Epithelial cell of proximal tubule (primary cell): ENCODE results near the gene JMJD1C. TPM values are rescaled to one million over a fixed set of nuclear protein-coding genes. Genes with fewer than 3 reads are reported as not detected.
A peak's percentile ranks its signal among the peaks of the same experiment; 100 is the strongest.

Experiments used
- DNase-seq: peaks from one replicate; pipeline ENCODE4 v3.0.0-alpha.2; 2011; ENCODE audit warnings: low read depth
- H3K4me3 ChIP-seq: 2 replicates; pipeline ENCODE4 v1.5.1; 2011; ENCODE audit warnings: low read depth, mild to moderate bottlenecking, low read length
- total RNA-seq: library from RNA; depleted of rRNA; stranded (reverse); fragments of >200 nt; gene quantifications from 2 replicates; pipeline ENCODE4 v1.2.3, GENCODE V29; 2015
- TF ChIP-seq, protein P1 (sequence below): conservative IDR thresholded peaks from 2 replicates; pipeline ENCODE4 v1.5.1; 2012; ENCODE audit warnings: low read depth, mild to moderate bottlenecking, low read length

JMJD1C gene
- total RNA-seq, 1 donor from 2014 or later: 56.6 TPM

DNA sequence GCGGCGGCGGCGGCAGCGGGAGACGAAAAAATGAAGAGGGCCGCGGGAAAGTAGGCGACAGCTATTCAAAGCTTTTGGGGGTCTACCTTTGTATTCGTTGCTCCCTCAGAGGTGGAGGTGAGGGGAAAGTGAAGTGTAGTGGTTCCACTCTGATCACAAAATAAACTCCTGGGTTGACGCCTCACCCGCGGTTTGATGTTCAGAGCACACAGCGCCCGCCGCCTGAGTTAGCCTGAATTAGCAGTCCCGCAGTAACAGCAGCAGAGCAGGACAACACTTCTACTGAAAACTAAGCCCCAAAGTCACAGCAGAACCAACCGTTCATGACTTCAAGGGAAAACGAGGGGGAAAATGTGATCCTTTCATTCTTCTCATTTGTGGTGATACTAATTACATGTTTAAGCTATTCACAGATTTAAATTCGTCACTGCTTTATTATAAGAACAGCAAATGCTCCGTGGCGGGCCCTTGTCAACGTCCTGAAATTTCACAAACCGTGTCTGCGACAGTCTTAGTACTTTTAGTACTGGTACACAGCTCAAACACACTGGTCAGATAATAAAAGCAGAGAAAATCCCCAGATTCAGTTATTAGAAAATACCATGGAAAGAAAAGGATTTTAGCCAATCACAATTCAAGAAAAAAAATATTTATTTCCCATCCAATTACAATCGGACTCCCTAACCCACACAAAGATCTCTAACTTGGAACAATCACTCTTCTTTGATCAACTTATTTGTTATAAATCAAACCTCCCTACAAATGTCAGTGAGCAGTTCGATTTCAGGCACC lies 563 bp upstream of the JMJD1C start:
- H3K4me3 ChIP-seq: peak overlapping the region; percentile 86
- peak; percentile 42 for DNase-seq
- TF ChIP-seq, protein P1, sequence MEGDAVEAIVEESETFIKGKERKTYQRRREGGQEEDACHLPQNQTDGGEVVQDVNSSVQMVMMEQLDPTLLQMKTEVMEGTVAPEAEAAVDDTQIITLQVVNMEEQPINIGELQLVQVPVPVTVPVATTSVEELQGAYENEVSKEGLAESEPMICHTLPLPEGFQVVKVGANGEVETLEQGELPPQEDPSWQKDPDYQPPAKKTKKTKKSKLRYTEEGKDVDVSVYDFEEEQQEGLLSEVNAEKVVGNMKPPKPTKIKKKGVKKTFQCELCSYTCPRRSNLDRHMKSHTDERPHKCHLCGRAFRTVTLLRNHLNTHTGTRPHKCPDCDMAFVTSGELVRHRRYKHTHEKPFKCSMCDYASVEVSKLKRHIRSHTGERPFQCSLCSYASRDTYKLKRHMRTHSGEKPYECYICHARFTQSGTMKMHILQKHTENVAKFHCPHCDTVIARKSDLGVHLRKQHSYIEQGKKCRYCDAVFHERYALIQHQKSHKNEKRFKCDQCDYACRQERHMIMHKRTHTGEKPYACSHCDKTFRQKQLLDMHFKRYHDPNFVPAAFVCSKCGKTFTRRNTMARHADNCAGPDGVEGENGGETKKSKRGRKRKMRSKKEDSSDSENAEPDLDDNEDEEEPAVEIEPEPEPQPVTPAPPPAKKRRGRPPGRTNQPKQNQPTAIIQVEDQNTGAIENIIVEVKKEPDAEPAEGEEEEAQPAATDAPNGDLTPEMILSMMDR: no peak

DNA sequence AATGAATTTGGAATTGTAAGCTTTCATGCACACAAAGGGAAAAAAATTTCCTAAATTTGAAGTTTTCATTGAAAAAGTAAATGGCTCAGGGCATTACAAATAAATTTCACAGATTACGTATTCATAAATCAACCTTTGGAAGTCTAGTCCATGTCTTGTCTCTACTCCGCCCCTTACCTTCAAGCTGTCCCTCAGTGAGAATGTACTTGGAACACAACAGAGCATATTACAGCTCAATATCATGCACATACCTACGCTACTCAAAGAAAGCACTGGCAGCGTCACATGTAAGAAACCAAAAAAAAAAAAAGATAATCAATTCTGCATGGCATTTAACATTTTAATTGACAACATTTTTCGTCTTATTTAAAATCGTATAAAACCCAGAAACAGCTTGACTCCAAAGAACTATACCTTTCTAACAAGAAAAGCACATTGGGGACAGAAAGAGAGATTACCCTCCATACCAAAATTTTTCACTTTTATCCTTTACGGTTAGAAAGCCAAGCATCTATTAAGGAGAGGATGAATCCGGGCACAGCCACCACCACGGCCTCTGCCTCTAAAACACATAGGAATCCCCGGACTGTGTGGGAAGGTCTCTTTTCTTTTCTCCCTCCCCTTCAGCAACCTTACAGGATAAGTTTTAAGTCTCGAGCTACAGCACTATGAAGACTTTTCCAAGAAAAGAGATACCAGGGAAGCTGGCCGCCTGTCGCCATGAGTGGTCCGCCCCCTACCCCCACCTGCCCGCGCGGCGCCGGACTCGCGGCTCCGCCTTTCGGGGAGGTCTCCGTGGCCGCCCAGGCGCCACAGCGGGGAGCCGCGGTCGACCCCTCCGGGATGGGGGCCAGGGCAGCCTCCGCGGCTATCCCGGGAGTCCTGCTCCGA lies 1.1 kb downstream of the JMJD1C start:
- peak overlapping the region; percentile 86 for H3K4me3 ChIP-seq
- no peak for DNase-seq
- TF ChIP-seq, protein P1: no peak

GRCh38 chr10:63462442-63462841 lies 3.3 kb downstream of the JMJD1C start:
- TF ChIP-seq, protein P1: no peak
- no peak for DNase-seq
- H3K4me3 ChIP-seq: no peak overlapping the region

- TF ChIP-seq, protein P1: no peak
- no peak overlapping the region for H3K4me3 ChIP-seq
- DNase-seq: no peak
Measured at GRCh38 chr10:63458177-63458576, 7.6 kb downstream of the JMJD1C start.

DNA sequence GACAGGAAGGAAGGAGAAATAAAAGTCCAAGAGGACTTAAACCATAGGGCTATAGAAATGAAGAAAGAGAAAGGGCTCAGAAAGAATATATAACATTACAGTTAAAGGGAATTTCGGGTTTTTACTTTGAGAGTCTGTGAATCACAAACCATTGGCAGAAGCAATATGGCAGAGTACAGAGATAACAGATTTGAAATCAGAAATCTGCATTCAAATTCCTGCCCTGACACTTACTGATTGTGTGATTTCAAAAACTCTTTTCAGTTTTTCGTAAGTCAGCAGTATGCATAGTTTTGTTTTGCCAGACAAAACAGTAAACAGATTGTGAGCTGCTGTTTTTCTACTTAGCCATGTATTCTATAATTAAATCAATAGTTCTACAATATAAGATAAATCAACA lies 8.2 kb downstream of the JMJD1C start:
- no peak for DNase-seq
- TF ChIP-seq, protein P1: no peak

GRCh38 chr10:63456437-63457210 lies 9.2 kb downstream of the JMJD1C start:
- no peak for DNase-seq
- H3K4me3 ChIP-seq: no peak overlapping the region
- TF ChIP-seq, protein P1: no peak

More for the DNA sequence above, 8.2 kb downstream of the JMJD1C start:
- no peak overlapping the region for H3K4me3 ChIP-seq
